ENCODE results near the gene CD1C. TPM values are rescaled to one million over a fixed set of nuclear protein-coding genes. Genes with fewer than 3 reads are reported as not detected.
"Not testable (repeated sequence)": the region's sequence is repeated elsewhere in the genome, so short reads cannot be mapped to it uniquely, and the experiment has no call there.

The CD1C gene
- total RNA-seq (2.9 TPM), polyA plus RNA-seq (0.70 TPM)

- H3K27ac ChIP-seq (ENCODE audit: low read depth) = no peak within 1 kb of the TSS
- DNase-seq (ENCODE audit: extremely low spot score) = no peak
- WGBS = 80% methylated on average over 4 of the region's 4 CpGs
- no peak within 1 kb of the TSS for H3K4me3 ChIP-seq (ENCODE audit: low read depth, low read length)
- no peaks in the 10 kb centered on the region for H3K36me3 ChIP-seq (ENCODE audit: insufficient read depth)
- H3K4me1 ChIP-seq (ENCODE audit: insufficient read depth) = no peaks in the 10 kb centered on the region
Observed at GRCh38 chr1:158289811-158290210, at the start of gene CD1C. Gene CD1C, plus strand, starts transcription at chr1:158289923. Its CDS starts 142 bp downstream, at chr1:158290065.

- no peaks in the 10 kb centered on the region for H3K4me1 ChIP-seq (ENCODE audit: insufficient read depth)
- H3K27ac ChIP-seq (ENCODE audit: low read depth) = no peak overlapping the region
- WGBS = 73% methylated on average over 7 of the region's 7 CpGs
- DNase-seq (ENCODE audit: extremely low spot score) = no peak
- no peak overlapping the region for H3K4me3 ChIP-seq (ENCODE audit: low read depth, low read length)
- no peaks in the 10 kb centered on the region for H3K36me3 ChIP-seq (ENCODE audit: insufficient read depth)
Observed at GRCh38 chr1:158246650-158247049, 43.1 kb upstream of the CD1C start.

- DNase-seq (ENCODE audit: extremely low spot score) = no peak
- WGBS = 89% methylated on average over 3 of the region's 3 CpGs
- Histone ChIP-seq H3K4me1 (ENCODE audit: insufficient read depth) (no peaks in the 10 kb centered on the region), H3K27ac (ENCODE audit: low read depth) (no peak overlapping the region), H3K4me3 (ENCODE audit: low read depth, low read length) (no peak overlapping the region), H3K36me3 (ENCODE audit: insufficient read depth) (no peaks in the 10 kb centered on the region)
Observed at GRCh38 chr1:158248118-158248517, 41.6 kb upstream of the CD1C start.

GRCh38 chr1:158248771-158249170 lies 41.0 kb upstream of the CD1C start:
- Histone ChIP-seq H3K36me3 (ENCODE audit: insufficient read depth) (no peaks in the 10 kb centered on the region), H3K27ac (ENCODE audit: low read depth) (no peak overlapping the region), H3K4me3 (ENCODE audit: low read depth, low read length) (no peak overlapping the region), H3K4me1 (ENCODE audit: insufficient read depth) (no peaks in the 10 kb centered on the region)
- no peak for DNase-seq (ENCODE audit: extremely low spot score)
- WGBS = 57% methylated on average over 2 of the region's 2 CpGs

- DNase-seq (ENCODE audit: extremely low spot score) = no peak
- Histone ChIP-seq H3K36me3 (ENCODE audit: insufficient read depth) (no peaks in the 10 kb centered on the region), H3K4me1 (ENCODE audit: insufficient read depth) (no peaks in the 10 kb centered on the region), H3K27ac (ENCODE audit: low read depth) (no peak overlapping the region), H3K4me3 (ENCODE audit: low read depth, low read length) (no peak overlapping the region)
- 89% methylated on average over 4 of the region's 4 CpGs for WGBS
Observed at GRCh38 chr1:158249646-158250045, 40.1 kb upstream of the CD1C start.

GRCh38 chr1:158251163-158251562 lies 38.6 kb upstream of the CD1C start:
- H3K4me3 ChIP-seq (ENCODE audit: low read depth, low read length) = no peak overlapping the region
- no peak overlapping the region for H3K27ac ChIP-seq (ENCODE audit: low read depth)
- DNase-seq (ENCODE audit: extremely low spot score) = no peak
- 39% methylated on average over 2 of the region's 2 CpGs for WGBS
- H3K4me1 ChIP-seq (ENCODE audit: insufficient read depth) = no peaks in the 10 kb centered on the region
- H3K36me3 ChIP-seq (ENCODE audit: insufficient read depth) = no peaks in the 10 kb centered on the region

GRCh38 chr1:158255656-158256055 lies 34.1 kb upstream of the CD1C start:
- Histone ChIP-seq H3K27ac (ENCODE audit: low read depth) (no peak overlapping the region), H3K4me3 (ENCODE audit: low read depth, low read length) (no peak overlapping the region), H3K4me1 (ENCODE audit: insufficient read depth) (no peaks in the 10 kb centered on the region), H3K36me3 (ENCODE audit: insufficient read depth) (no peaks in the 10 kb centered on the region)
- DNase-seq (ENCODE audit: extremely low spot score) = no peak

- 90% methylated on average over 9 of the region's 9 CpGs for WGBS
- H3K4me1 ChIP-seq (ENCODE audit: insufficient read depth); H3K4me3 ChIP-seq (ENCODE audit: low read depth, low read length); H3K27ac ChIP-seq (ENCODE audit: low read depth); DNase-seq (ENCODE audit: extremely low spot score); H3K36me3 ChIP-seq (ENCODE audit: insufficient read depth): not testable (repeated sequence)
Observed at GRCh38 chr1:158256747-158257146, 33.0 kb upstream of the CD1C start.

- DNase-seq (ENCODE audit: extremely low spot score) = no peak
- WGBS = 59% methylated on average over 2 of the region's 2 CpGs
- Histone ChIP-seq H3K4me3 (ENCODE audit: low read depth, low read length) (no peak overlapping the region), H3K36me3 (ENCODE audit: insufficient read depth) (no peaks in the 10 kb centered on the region), H3K27ac (ENCODE audit: low read depth) (no peak overlapping the region), H3K4me1 (ENCODE audit: insufficient read depth) (no peaks in the 10 kb centered on the region)
Observed at GRCh38 chr1:158257888-158258287, 31.8 kb upstream of the CD1C start.

- Histone ChIP-seq H3K27ac (ENCODE audit: low read depth) (no peak overlapping the region), H3K4me1 (ENCODE audit: insufficient read depth) (no peaks in the 10 kb centered on the region), H3K36me3 (ENCODE audit: insufficient read depth) (no peaks in the 10 kb centered on the region), H3K4me3 (ENCODE audit: low read depth, low read length) (no peak overlapping the region)
- DNase-seq (ENCODE audit: extremely low spot score) = no peak
- 92% methylated on average over 1 of the region's 1 CpG for WGBS
Observed at GRCh38 chr1:158259117-158259516, 30.6 kb upstream of the CD1C start.

- H3K36me3 ChIP-seq (ENCODE audit: insufficient read depth) = no peaks in the 10 kb centered on the region
- H3K4me3 ChIP-seq (ENCODE audit: low read depth, low read length) = no peak overlapping the region
- no peak for DNase-seq (ENCODE audit: extremely low spot score)
- H3K27ac ChIP-seq (ENCODE audit: low read depth) = no peak overlapping the region
- H3K4me1 ChIP-seq (ENCODE audit: insufficient read depth) = no peaks in the 10 kb centered on the region
Observed at GRCh38 chr1:158272681-158273080, 17.0 kb upstream of the CD1C start.

- Histone ChIP-seq H3K27ac (ENCODE audit: low read depth) (no peak overlapping the region), H3K36me3 (ENCODE audit: insufficient read depth) (no peaks in the 10 kb centered on the region), H3K4me3 (ENCODE audit: low read depth, low read length) (no peak overlapping the region), H3K4me1 (ENCODE audit: insufficient read depth) (no peaks in the 10 kb centered on the region)
- DNase-seq (ENCODE audit: extremely low spot score) = no peak
- WGBS = 54% methylated on average over 5 of the region's 5 CpGs
Observed at GRCh38 chr1:158274797-158275196, 14.9 kb upstream of the CD1C start.

GRCh38 chr1:158282421-158282820 lies 7.3 kb upstream of the CD1C start:
- WGBS = 76% methylated on average over 2 of the region's 2 CpGs
- H3K27ac ChIP-seq (ENCODE audit: low read depth); H3K36me3 ChIP-seq (ENCODE audit: insufficient read depth); DNase-seq (ENCODE audit: extremely low spot score); H3K4me1 ChIP-seq (ENCODE audit: insufficient read depth); H3K4me3 ChIP-seq (ENCODE audit: low read depth, low read length): not testable (repeated sequence)

GRCh38 chr1:158283965-158284364 lies 5.8 kb upstream of the CD1C start:
- Histone ChIP-seq H3K36me3 (ENCODE audit: insufficient read depth) (no peaks in the 10 kb centered on the region), H3K27ac (ENCODE audit: low read depth) (no peak overlapping the region), H3K4me3 (ENCODE audit: low read depth, low read length) (no peak overlapping the region), H3K4me1 (ENCODE audit: insufficient read depth) (no peaks in the 10 kb centered on the region)
- no peak for DNase-seq (ENCODE audit: extremely low spot score)
- WGBS = 54% methylated on average over 2 of the region's 2 CpGs

- Histone ChIP-seq H3K36me3 (ENCODE audit: insufficient read depth) (no peaks in the 10 kb centered on the region), H3K4me1 (ENCODE audit: insufficient read depth) (no peaks in the 10 kb centered on the region), H3K27ac (ENCODE audit: low read depth) (no peak overlapping the region), H3K4me3 (ENCODE audit: low read depth, low read length) (no peak overlapping the region)
- WGBS = 61% methylated on average over 7 of the region's 7 CpGs
- no peak for DNase-seq (ENCODE audit: extremely low spot score)
Observed at GRCh38 chr1:158285756-158286241, 3.9 kb upstream of the CD1C start.

Data from urinary bladder (tissue), 4 donors.